Measurements from ENCODE around the gene D2HGDH. TPM values are rescaled to one million over a fixed set of nuclear protein-coding genes. Genes with fewer than 3 reads are reported as not detected.

The D2HGDH gene
- total and polyA plus RNA-seq, 2 of the 8 experiments (the other 6 are each of a cell fraction or from before 2014, with no cell fraction given) = 3.4 to 8.1 TPM

DNA sequence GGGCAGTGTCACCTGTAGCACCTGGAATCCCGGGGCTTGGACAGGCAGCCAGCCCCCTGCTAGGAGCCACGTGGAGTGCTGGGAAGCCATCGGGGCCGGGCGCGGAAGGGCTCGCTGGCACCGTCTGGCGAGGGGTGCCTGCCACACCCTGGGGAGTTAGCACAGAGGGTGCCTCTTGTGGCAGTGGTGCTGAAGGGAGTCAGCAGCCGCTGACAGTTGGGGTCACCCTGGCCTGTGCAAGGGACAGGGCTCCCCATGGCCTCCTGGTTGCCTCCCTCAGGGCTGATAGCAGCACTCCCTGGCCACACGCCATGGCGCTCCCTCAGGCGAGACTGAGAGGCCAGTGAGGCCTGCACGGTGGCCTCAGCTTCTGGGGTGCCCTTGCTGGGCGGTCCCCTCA lies 13.9 kb upstream of the D2HGDH start (continued):
- TF ChIP-seq, protein P1, sequence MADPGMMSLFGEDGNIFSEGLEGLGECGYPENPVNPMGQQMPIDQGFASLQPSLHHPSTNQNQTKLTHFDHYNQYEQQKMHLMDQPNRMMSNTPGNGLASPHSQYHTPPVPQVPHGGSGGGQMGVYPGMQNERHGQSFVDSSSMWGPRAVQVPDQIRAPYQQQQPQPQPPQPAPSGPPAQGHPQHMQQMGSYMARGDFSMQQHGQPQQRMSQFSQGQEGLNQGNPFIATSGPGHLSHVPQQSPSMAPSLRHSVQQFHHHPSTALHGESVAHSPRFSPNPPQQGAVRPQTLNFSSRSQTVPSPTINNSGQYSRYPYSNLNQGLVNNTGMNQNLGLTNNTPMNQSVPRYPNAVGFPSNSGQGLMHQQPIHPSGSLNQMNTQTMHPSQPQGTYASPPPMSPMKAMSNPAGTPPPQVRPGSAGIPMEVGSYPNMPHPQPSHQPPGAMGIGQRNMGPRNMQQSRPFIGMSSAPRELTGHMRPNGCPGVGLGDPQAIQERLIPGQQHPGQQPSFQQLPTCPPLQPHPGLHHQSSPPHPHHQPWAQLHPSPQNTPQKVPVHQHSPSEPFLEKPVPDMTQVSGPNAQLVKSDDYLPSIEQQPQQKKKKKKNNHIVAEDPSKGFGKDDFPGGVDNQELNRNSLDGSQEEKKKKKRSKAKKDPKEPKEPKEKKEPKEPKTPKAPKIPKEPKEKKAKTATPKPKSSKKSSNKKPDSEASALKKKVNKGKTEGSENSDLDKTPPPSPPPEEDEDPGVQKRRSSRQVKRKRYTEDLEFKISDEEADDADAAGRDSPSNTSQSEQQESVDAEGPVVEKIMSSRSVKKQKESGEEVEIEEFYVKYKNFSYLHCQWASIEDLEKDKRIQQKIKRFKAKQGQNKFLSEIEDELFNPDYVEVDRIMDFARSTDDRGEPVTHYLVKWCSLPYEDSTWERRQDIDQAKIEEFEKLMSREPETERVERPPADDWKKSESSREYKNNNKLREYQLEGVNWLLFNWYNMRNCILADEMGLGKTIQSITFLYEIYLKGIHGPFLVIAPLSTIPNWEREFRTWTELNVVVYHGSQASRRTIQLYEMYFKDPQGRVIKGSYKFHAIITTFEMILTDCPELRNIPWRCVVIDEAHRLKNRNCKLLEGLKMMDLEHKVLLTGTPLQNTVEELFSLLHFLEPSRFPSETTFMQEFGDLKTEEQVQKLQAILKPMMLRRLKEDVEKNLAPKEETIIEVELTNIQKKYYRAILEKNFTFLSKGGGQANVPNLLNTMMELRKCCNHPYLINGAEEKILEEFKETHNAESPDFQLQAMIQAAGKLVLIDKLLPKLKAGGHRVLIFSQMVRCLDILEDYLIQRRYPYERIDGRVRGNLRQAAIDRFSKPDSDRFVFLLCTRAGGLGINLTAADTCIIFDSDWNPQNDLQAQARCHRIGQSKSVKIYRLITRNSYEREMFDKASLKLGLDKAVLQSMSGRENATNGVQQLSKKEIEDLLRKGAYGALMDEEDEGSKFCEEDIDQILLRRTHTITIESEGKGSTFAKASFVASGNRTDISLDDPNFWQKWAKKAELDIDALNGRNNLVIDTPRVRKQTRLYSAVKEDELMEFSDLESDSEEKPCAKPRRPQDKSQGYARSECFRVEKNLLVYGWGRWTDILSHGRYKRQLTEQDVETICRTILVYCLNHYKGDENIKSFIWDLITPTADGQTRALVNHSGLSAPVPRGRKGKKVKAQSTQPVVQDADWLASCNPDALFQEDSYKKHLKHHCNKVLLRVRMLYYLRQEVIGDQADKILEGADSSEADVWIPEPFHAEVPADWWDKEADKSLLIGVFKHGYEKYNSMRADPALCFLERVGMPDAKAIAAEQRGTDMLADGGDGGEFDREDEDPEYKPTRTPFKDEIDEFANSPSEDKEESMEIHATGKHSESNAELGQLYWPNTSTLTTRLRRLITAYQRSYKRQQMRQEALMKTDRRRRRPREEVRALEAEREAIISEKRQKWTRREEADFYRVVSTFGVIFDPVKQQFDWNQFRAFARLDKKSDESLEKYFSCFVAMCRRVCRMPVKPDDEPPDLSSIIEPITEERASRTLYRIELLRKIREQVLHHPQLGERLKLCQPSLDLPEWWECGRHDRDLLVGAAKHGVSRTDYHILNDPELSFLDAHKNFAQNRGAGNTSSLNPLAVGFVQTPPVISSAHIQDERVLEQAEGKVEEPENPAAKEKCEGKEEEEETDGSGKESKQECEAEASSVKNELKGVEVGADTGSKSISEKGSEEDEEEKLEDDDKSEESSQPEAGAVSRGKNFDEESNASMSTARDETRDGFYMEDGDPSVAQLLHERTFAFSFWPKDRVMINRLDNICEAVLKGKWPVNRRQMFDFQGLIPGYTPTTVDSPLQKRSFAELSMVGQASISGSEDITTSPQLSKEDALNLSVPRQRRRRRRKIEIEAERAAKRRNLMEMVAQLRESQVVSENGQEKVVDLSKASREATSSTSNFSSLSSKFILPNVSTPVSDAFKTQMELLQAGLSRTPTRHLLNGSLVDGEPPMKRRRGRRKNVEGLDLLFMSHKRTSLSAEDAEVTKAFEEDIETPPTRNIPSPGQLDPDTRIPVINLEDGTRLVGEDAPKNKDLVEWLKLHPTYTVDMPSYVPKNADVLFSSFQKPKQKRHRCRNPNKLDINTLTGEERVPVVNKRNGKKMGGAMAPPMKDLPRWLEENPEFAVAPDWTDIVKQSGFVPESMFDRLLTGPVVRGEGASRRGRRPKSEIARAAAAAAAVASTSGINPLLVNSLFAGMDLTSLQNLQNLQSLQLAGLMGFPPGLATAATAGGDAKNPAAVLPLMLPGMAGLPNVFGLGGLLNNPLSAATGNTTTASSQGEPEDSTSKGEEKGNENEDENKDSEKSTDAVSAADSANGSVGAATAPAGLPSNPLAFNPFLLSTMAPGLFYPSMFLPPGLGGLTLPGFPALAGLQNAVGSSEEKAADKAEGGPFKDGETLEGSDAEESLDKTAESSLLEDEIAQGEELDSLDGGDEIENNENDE (IDR thresholded peaks at IDR 0.05; ENCODE audit: insufficient replicate concordance, low read length) = no peak
- TF ChIP-seq CHD2 (IDR thresholded peaks at IDR 0.05; ENCODE audit: low read length) (no peak), TEAD4 (IDR thresholded peaks at IDR 0.05; ENCODE audit: low read depth, low read length) (no peak), BRCA1 (IDR thresholded peaks at IDR 0.05; ENCODE audit: low read depth, low read length) (no peak), MAFK (IDR thresholded peaks at IDR 0.05; ENCODE audit: low read depth, low read length) (no peak), RBBP5 (IDR thresholded peaks at IDR 0.05; ENCODE audit: borderline replicate concordance, low read depth, low read length) (no peak), RXRA (IDR thresholded peaks at IDR 0.05; ENCODE audit: insufficient read depth, low read depth, low read length) (no peak), FOSL1 (IDR thresholded peaks at IDR 0.05; ENCODE audit: insufficient read depth, low read depth, low read length) (no peak), TBP (IDR thresholded peaks at IDR 0.05; ENCODE audit: low read depth, low read length) (no peak), POLR2AphosphoS5 (IDR thresholded peaks at IDR 0.05; ENCODE audit: low read depth, low read length) (no peak), KDM5A (IDR thresholded peaks at IDR 0.05; ENCODE audit: low read length) (no peak)
- TF ChIP-seq, protein P2, sequence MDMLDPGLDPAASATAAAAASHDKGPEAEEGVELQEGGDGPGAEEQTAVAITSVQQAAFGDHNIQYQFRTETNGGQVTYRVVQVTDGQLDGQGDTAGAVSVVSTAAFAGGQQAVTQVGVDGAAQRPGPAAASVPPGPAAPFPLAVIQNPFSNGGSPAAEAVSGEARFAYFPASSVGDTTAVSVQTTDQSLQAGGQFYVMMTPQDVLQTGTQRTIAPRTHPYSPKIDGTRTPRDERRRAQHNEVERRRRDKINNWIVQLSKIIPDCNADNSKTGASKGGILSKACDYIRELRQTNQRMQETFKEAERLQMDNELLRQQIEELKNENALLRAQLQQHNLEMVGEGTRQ (IDR thresholded peaks at IDR 0.05; ENCODE audit: low read length) = no peak
